OCI-LY7 (cell line): Measurements from ENCODE around the gene PHACTR2. TPM values are rescaled to one million over a fixed set of nuclear protein-coding genes. Genes with fewer than 3 reads are reported as not detected.
"Not testable (repeated sequence)": the region's sequence is repeated elsewhere in the genome, so short reads cannot be mapped to it uniquely, and the experiment has no call there.

Source experiments
- BruUV-seq: library from RNA; stranded (reverse); fragments of 400-500 nt; replicated peaks from 2 replicates; lab custom pipeline; 2021; lab: Mats Ljungman, UMichigan
- CTCF ChIA-PET: fragments of 300-600 bp; sonication (Branson Sonifier 250); formaldehyde crosslinking; loops from one replicate; lab custom pipeline; 2022; ENCODE audit warnings: antibody characterized with exemption; ENCODE audit not compliant: unreplicated experiment; lab: Charles Lee
- POLR2A ChIA-PET: fragments of 300-600 bp; sonication (Branson Sonifier 250); formaldehyde crosslinking; loops from one replicate; lab custom pipeline; 2022; ENCODE audit warnings: antibody characterized with exemption; lab: Charles Lee
- DNase-seq: peaks from one replicate; pipeline ENCODE4 v3.0.0-alpha.2; 2015; ENCODE audit warnings: low spot score
- H2AFZ ChIP-seq: fragments of 200-600 bp; sonication (generic), shearing (Covaris generic); 2 replicates; pipeline ENCODE4 v1.6.1; 2014; ENCODE audit warnings: mild to moderate bottlenecking, antibody characterized with exemption, low read length, moderate library complexity
- H3K27ac ChIP-seq: fragments of 200-600 bp; sonication (generic); 2 replicates; pipeline ENCODE4 v1.5.1; 2014; ENCODE audit warnings: mixed run types, low read depth, mild to moderate bottlenecking, moderate library complexity, low read length, inconsistent platforms; ENCODE audit not compliant: poor library complexity, severe bottlenecking
- H3K36me3 ChIP-seq: fragments of 200-600 bp; sonication (generic); 2 replicates; pipeline ENCODE4 v1.6.1; 2014; ENCODE audit warnings: mild to moderate bottlenecking, antibody characterized with exemption, low read length, moderate library complexity, mixed read lengths; ENCODE audit not compliant: insufficient read depth
- H3K4me1 ChIP-seq: fragments of 200-600 bp; sonication (generic); 2 replicates; pipeline ENCODE4 v1.5.1; 2014; ENCODE audit warnings: mild to moderate bottlenecking, low read length; ENCODE audit not compliant: insufficient read depth, poor library complexity, severe bottlenecking
- H3K4me2 ChIP-seq: fragments of 200-600 bp; sonication (generic); 2 replicates; pipeline ENCODE4 v1.6.1; 2014; ENCODE audit warnings: mild to moderate bottlenecking, low read length
- H3K4me3 ChIP-seq: fragments of 200-600 bp; sonication (generic); 2 replicates; pipeline ENCODE4 v1.5.1; 2014; ENCODE audit warnings: mild to moderate bottlenecking, low read depth, low read length; ENCODE audit not compliant: poor library complexity, severe bottlenecking
- H3K79me2 ChIP-seq: fragments of 200-600 bp; sonication (generic); 2 replicates; pipeline ENCODE4 v1.6.1; 2016; ENCODE audit warnings: low read depth, mild to moderate bottlenecking, low read length, moderate library complexity, mixed read lengths; ENCODE audit not compliant: insufficient read depth
- H3K9me2 ChIP-seq: fragments of 200-600 bp; sonication (generic); 2 replicates; pipeline ENCODE4 v1.6.1; 2016; ENCODE audit warnings: mild to moderate bottlenecking, low read length, mixed read lengths; ENCODE audit not compliant: insufficient read depth
- H3K9me3 ChIP-seq: fragments of 200-600 bp; sonication (generic); 2 replicates; pipeline ENCODE4 v1.6.1; 2014; ENCODE audit warnings: mild to moderate bottlenecking, mixed run types, low read length, mixed read lengths
- H4K20me1 ChIP-seq: fragments of 200-600 bp; sonication (generic); 2 replicates; pipeline ENCODE4 v1.6.1; 2014; ENCODE audit warnings: mild to moderate bottlenecking, antibody characterized with exemption, low read length, moderate library complexity, mixed read lengths; ENCODE audit not compliant: insufficient read depth
- CTCF ChIP-seq: fragments of 200-600 bp; sonication (generic); conservative IDR thresholded peaks from 2 replicates; pipeline ENCODE4 v1.5.1; 2014; ENCODE audit warnings: mild to moderate bottlenecking, antibody characterized with exemption, low read length, moderate library complexity, mixed read lengths
- EZH2phosphoT487 ChIP-seq: fragments of 200-600 bp; sonication (generic); IDR thresholded peaks from 2 replicates; pipeline ENCODE4 v1.6.1; 2018; ENCODE audit warnings: low read depth, borderline replicate concordance, mild to moderate bottlenecking, mixed run types, antibody characterized with exemption, low read length, moderate library complexity, mixed read lengths
- intact Hi-C: fragments of 100-400 bp; cut with micrococcal nuclease; formaldehyde crosslinking; loops from one replicate; pipeline ENCODE4 v1.10.0; 2022; ENCODE audit not compliant: unreplicated experiment
- total RNA-seq, 2 experiments: library from RNA; depleted of rRNA in 1 of 2; stranded (reverse); fragments of >200 nt in 1 of 2; shearing (Covaris generic) in 1 of 2; gene quantifications; 2 replicates each; pipeline ENCODE4 v1.2.3, GENCODE V29; 2014 to 2022

PHACTR2 gene
- total RNA-seq, 2 experiments from 2014 or later, result 0.06 to 5.4 TPM

- intact Hi-C loops, result no loop called here
- DNase-seq, result no peak
- no peaks in the 10 kb centered on the region for H3K79me2 ChIP-seq
- H3K4me2 ChIP-seq, result no peak overlapping the region
- no peaks in the 10 kb centered on the region for H3K9me2 ChIP-seq
- no peak overlapping the region for H2AFZ ChIP-seq
- POLR2A ChIA-PET, result no interaction called here
- no peak overlapping the region for H3K4me3 ChIP-seq
- no peak overlapping the region for H3K27ac ChIP-seq
- CTCF ChIA-PET, result no interaction called here
- H3K36me3 ChIP-seq, result no peaks in the 10 kb centered on the region
- BruUV-seq, result no TSS peak
- H3K9me3 ChIP-seq, result no peaks in the 10 kb centered on the region
- TF ChIP-seq CTCF, result no peak
- no peak for TF ChIP-seq EZH2phosphoT487
- H4K20me1 ChIP-seq, result no peaks in the 10 kb centered on the region
- H3K4me1 ChIP-seq, result no peaks in the 10 kb centered on the region
These were observed 35.4 kb upstream of the PHACTR2 start for GRCh38 chr6:143642403-143642802.

GRCh38 chr6:143647191-143647590, 30.6 kb upstream of the PHACTR2 start:
- Histone ChIP-seq H4K20me1 (no peaks in the 10 kb centered on the region), H3K4me2 (no peak overlapping the region), H3K27ac (no peak overlapping the region), H3K4me1 (no peaks in the 10 kb centered on the region), H3K4me3 (no peak overlapping the region), H3K79me2 (no peaks in the 10 kb centered on the region), H3K9me2 (no peaks in the 10 kb centered on the region), H3K9me3 (no peaks in the 10 kb centered on the region), H3K36me3 (no peaks in the 10 kb centered on the region), H2AFZ (no peak overlapping the region)
- ChIA-PET POLR2A (no interaction called here), CTCF (no interaction called here)
- TF ChIP-seq CTCF, result no peak
- TF ChIP-seq EZH2phosphoT487, result no peak
- no TSS peak for BruUV-seq
- intact Hi-C loops, result no loop called here
- DNase-seq, result no peak

- CTCF ChIA-PET, result no interaction called here
- no peaks in the 10 kb centered on the region for H3K9me2 ChIP-seq
- H4K20me1 ChIP-seq, result no peaks in the 10 kb centered on the region
These were observed 30.0 kb upstream of the PHACTR2 start for GRCh38 chr6:143647732-143648131.

GRCh38 chr6:143649319-143649718, 28.4 kb upstream of the PHACTR2 start:
- H3K4me2 ChIP-seq, H2AFZ ChIP-seq, H3K9me3 ChIP-seq, H3K79me2 ChIP-seq, H4K20me1 ChIP-seq, H3K4me3 ChIP-seq, DNase-seq, H3K36me3 ChIP-seq, BruUV-seq, H3K4me1 ChIP-seq, CTCF ChIA-PET, intact Hi-C loops, H3K27ac ChIP-seq, POLR2A ChIA-PET, H3K9me2 ChIP-seq: not testable (repeated sequence)

More at GRCh38 chr6:143647732-143648131, 30.0 kb upstream of the PHACTR2 start:
- Histone ChIP-seq H3K36me3 (no peaks in the 10 kb centered on the region), H2AFZ (no peak overlapping the region), H3K4me3 (no peak overlapping the region), H3K79me2 (no peaks in the 10 kb centered on the region), H3K27ac (no peak overlapping the region), H3K4me1 (no peaks in the 10 kb centered on the region), H3K9me3 (no peaks in the 10 kb centered on the region), H3K4me2 (no peak overlapping the region)
- TF ChIP-seq CTCF (no peak), EZH2phosphoT487 (no peak)
- no peak for DNase-seq
- BruUV-seq, result no TSS peak
- POLR2A ChIA-PET, result no interaction called here
- intact Hi-C loops, result no loop called here

GRCh38 chr6:143651328-143651727, 26.4 kb upstream of the PHACTR2 start:
- H2AFZ ChIP-seq, BruUV-seq: not testable (repeated sequence)

More at GRCh38 chr6:143651328-143651727, 26.4 kb upstream of the PHACTR2 start:
- H3K79me2 ChIP-seq, CTCF ChIA-PET, H3K9me2 ChIP-seq, H3K9me3 ChIP-seq, H3K27ac ChIP-seq, DNase-seq, H3K4me1 ChIP-seq, H3K36me3 ChIP-seq, POLR2A ChIA-PET, H3K4me3 ChIP-seq, H3K4me2 ChIP-seq, intact Hi-C loops, H4K20me1 ChIP-seq: not testable (repeated sequence)
